H1 (cell line): Measurements from ENCODE around the gene CDHR2. TPM values are rescaled to one million over a fixed set of nuclear protein-coding genes. Genes with fewer than 3 reads are reported as not detected.

Experiments used
- CTCF ChIA-PET: fragments of 300-600 bp; sonication (Branson Sonifier 250); formaldehyde crosslinking; loops from one replicate; lab custom pipeline; 2021; ENCODE audit not compliant: partially characterized antibody; lab: Charles Lee
- POLR2A ChIA-PET: fragments of 300-600 bp; sonication (Branson Sonifier 250); formaldehyde crosslinking; loops from one replicate; lab custom pipeline; 2021; ENCODE audit warnings: inconsistent platforms; ENCODE audit not compliant: partially characterized antibody; lab: Charles Lee
- DNase-seq, 2 experiments: peaks; one replicate each; pipeline versions ENCODE4 v3.0.0 to v3.0.0-alpha.2; 2010 to 2022; ENCODE audit warnings: low spot score in 2 of 2, low read depth in 1 of 2, mixed read lengths in 1 of 2
- FAIRE-seq: peaks from 2 replicates; lab custom pipeline; 2011; peaks lifted over from hg19 to GRCh38; lab: Jason Lieb, UNC
- H2AFZ ChIP-seq: 2 replicates; pipeline ENCODE4 v1.8.1; 2012; ENCODE audit warnings: low read length, inconsistent platforms
- H2AK5ac ChIP-seq: 2 replicates; pipeline ENCODE4 v1.6.1; 2013; ENCODE audit warnings: low read depth, low read length
- H2BK120ac ChIP-seq: replicated peaks from 2 replicates; pipeline ENCODE3; 2013; ENCODE audit warnings: low read depth, low read length, inconsistent platforms
- H2BK12ac ChIP-seq: 2 replicates; pipeline ENCODE4 v1.6.1; 2013; ENCODE audit warnings: low read depth, low read length
- H2BK15ac ChIP-seq: 2 replicates; pipeline ENCODE4 v1.6.1; 2013; ENCODE audit warnings: low read length
- H2BK20ac ChIP-seq: 2 replicates; pipeline ENCODE4 v1.6.1; 2013; ENCODE audit warnings: low read length
- H2BK5ac ChIP-seq: 2 replicates; pipeline ENCODE4 v1.6.1; 2013; ENCODE audit warnings: low read depth, low read length
- H3K14ac ChIP-seq: 2 replicates; pipeline ENCODE4 v1.6.1; 2013; ENCODE audit warnings: inconsistent platforms; ENCODE audit not compliant: insufficient read length
- H3K18ac ChIP-seq: 2 replicates; pipeline ENCODE4 v1.6.1; 2013; ENCODE audit warnings: low read length; ENCODE audit errors: extremely low read depth
- H3K23ac ChIP-seq: 2 replicates; pipeline ENCODE4 v1.6.1; 2013; ENCODE audit warnings: inconsistent platforms; ENCODE audit not compliant: insufficient read length
- H3K23me2 ChIP-seq: 2 replicates; pipeline ENCODE4 v1.6.1; 2013; ENCODE audit warnings: low read depth, low read length
- H3K27ac ChIP-seq: 2 replicates; pipeline ENCODE4 v1.6.1; 2011; ENCODE audit warnings: low read depth, low read length, inconsistent platforms
- H3K27me3 ChIP-seq, 4 experiments: replicated peaks in 1 of 4; 1 replicate in 1 of 4; 2 replicates in 3 of 4; pipeline versions ENCODE4 v1.6.1 to v1.8.1; 2011 to 2013; ENCODE audit warnings: low read length in 3 of 4, mild to moderate bottlenecking in 3 of 4, inconsistent platforms in 2 of 4, mixed read lengths in 2 of 4, moderate library complexity in 1 of 4; ENCODE audit not compliant: control insufficient read depth in 3 of 4, insufficient read depth in 3 of 4; ENCODE audit errors: extremely low read depth in 1 of 4
- H3K36me3 ChIP-seq, 4 experiments: 2 replicates each; pipeline versions ENCODE4 v1.6.1 to v1.8.1; 2011 to 2013; ENCODE audit warnings: mild to moderate bottlenecking in 4 of 4, low read length in 3 of 4, moderate library complexity in 2 of 4, control low read depth in 1 of 4, inconsistent platforms in 1 of 4; ENCODE audit not compliant: insufficient read depth in 4 of 4, control insufficient read depth in 2 of 4
- H3K4ac ChIP-seq: replicated peaks from 2 replicates; pipeline ENCODE3; 2013; ENCODE audit warnings: low read length, low read depth, mixed read lengths, inconsistent platforms; ENCODE audit not compliant: insufficient read length
- H3K4me1 ChIP-seq, 4 experiments: replicated peaks in 1 of 4; 1 replicate in 1 of 4; 2 replicates in 3 of 4; pipeline versions ENCODE4 v1.6.1 to v1.8.1; 2011 to 2013; ENCODE audit warnings: low read length in 3 of 4, inconsistent platforms in 2 of 4, mixed read lengths in 1 of 4; ENCODE audit not compliant: insufficient read depth in 4 of 4, control insufficient read depth in 3 of 4
- H3K4me2 ChIP-seq, 2 experiments: 2 replicates each; pipeline versions ENCODE4 v1.6.1 to v1.8.1; 2011 to 2013; ENCODE audit warnings: low read depth in 2 of 2, low read length in 2 of 2, control low read depth in 1 of 2, inconsistent platforms in 1 of 2, mild to moderate bottlenecking in 1 of 2; ENCODE audit not compliant: insufficient read depth in 1 of 2
- H3K4me3 ChIP-seq, 4 experiments: fragments of 200-600, 300-600 bp in 1 of 4; sonication (generic), shearing (Covaris generic), sonication (Bioruptor Twin) in 1 of 4; 2 replicates each; pipeline versions ENCODE4 v1.5.1 to v1.8.1; 2011 to 2016; ENCODE audit warnings: low read length in 4 of 4, low read depth in 3 of 4, control low read depth in 2 of 4, inconsistent platforms in 2 of 4, mild to moderate bottlenecking in 2 of 4, mixed read lengths in 1 of 4, moderate library complexity in 1 of 4; ENCODE audit not compliant: insufficient read depth in 2 of 4; ENCODE audit errors: extremely low read depth in 1 of 4
- H3K56ac ChIP-seq: replicated peaks from 2 replicates; pipeline ENCODE3; 2013; ENCODE audit warnings: low read depth, mild to moderate bottlenecking, mixed read lengths, low read length, inconsistent platforms; ENCODE audit not compliant: insufficient read length
- H3K79me1 ChIP-seq: 2 replicates; pipeline ENCODE4 v1.6.1; 2013; ENCODE audit warnings: low read depth, low read length, control low read depth
- H3K79me2 ChIP-seq, 2 experiments: 2 replicates each; pipeline versions ENCODE4 v1.6.1 to v1.8.1; 2012 to 2013; ENCODE audit warnings: low read length in 2 of 2, mild to moderate bottlenecking in 2 of 2, inconsistent platforms in 1 of 2; ENCODE audit not compliant: insufficient read depth in 2 of 2, control insufficient read depth in 1 of 2
- H3K9ac ChIP-seq, 4 experiments: replicated peaks in 1 of 4; 1 replicate in 1 of 4; 2 replicates in 3 of 4; pipeline versions ENCODE4 v1.6.1 to v1.8.1; 2011 to 2013; ENCODE audit warnings: low read depth in 3 of 4, low read length in 3 of 4, control low read depth in 2 of 4, mild to moderate bottlenecking in 2 of 4, moderate library complexity in 2 of 4, inconsistent platforms in 1 of 4; ENCODE audit errors: extremely low read depth in 1 of 4
- H3K9me3 ChIP-seq, 2 experiments: 2 replicates each; pipeline versions ENCODE4 v1.6.1 to v1.8.1; 2012 to 2013; ENCODE audit warnings: mild to moderate bottlenecking in 2 of 2, moderate library complexity in 2 of 2, control low read depth in 1 of 2, inconsistent platforms in 1 of 2, low read depth in 1 of 2, low read length in 1 of 2, mixed read lengths in 1 of 2; ENCODE audit not compliant: insufficient read depth in 2 of 2
- H4K20me1 ChIP-seq, 2 experiments: replicated peaks in 1 of 2; 2 replicates each; pipeline versions ENCODE3 to v1.8.1; 2011 to 2013; ENCODE audit warnings: inconsistent platforms in 2 of 2, low read length in 2 of 2, mild to moderate bottlenecking in 1 of 2; ENCODE audit not compliant: insufficient read depth in 2 of 2, control insufficient read depth in 1 of 2
- H4K5ac ChIP-seq: 2 replicates; pipeline ENCODE4 v1.6.1; 2013; ENCODE audit warnings: low read length, low read depth, mixed read lengths, inconsistent platforms; ENCODE audit not compliant: insufficient read length
- H4K8ac ChIP-seq: 2 replicates; pipeline ENCODE4 v1.8.0; 2013; ENCODE audit warnings: mild to moderate bottlenecking, moderate library complexity, low read length, inconsistent platforms; ENCODE audit not compliant: insufficient read depth; ENCODE audit errors: extremely low read depth
- H4K91ac ChIP-seq: replicated peaks from 2 replicates; pipeline ENCODE3; 2013; ENCODE audit warnings: low read length, mixed read lengths, inconsistent platforms; ENCODE audit not compliant: insufficient read length
- BACH1 ChIP-seq: IDR thresholded peaks from 2 replicates; pipeline ENCODE4 v1.6.1; 2012; ENCODE audit warnings: low read length, improper control_type of control experiment
- CBX5 ChIP-seq: fragments of 300-800, 300-1000 bp; sonication (generic); IDR thresholded peaks from 2 replicates; pipeline ENCODE4 v1.7.1; 2016; ENCODE audit warnings: antibody characterized with exemption, low read length, low read depth
- CHD2 ChIP-seq: IDR thresholded peaks from 2 replicates; pipeline ENCODE4 v1.6.1; 2012; ENCODE audit warnings: low read length, improper control_type of control experiment
- CREB1 ChIP-seq: IDR thresholded peaks from 2 replicates; pipeline ENCODE4 v1.6.1; 2012; ENCODE audit warnings: inconsistent platforms
- CTBP2 ChIP-seq: IDR thresholded peaks from 2 replicates; pipeline ENCODE4 v1.7.0; 2011; ENCODE audit warnings: borderline replicate concordance, mild to moderate bottlenecking, moderate library complexity, mixed read lengths, low read length; ENCODE audit not compliant: insufficient read depth, insufficient read length
- EZH2 ChIP-seq: fragments of 200-600 bp; sonication (generic); IDR thresholded peaks from 2 replicates; pipeline ENCODE4 v1.7.1; 2012; ENCODE audit warnings: low read depth, mild to moderate bottlenecking, moderate library complexity, low read length, inconsistent platforms; ENCODE audit not compliant: severe bottlenecking
- FOSL1 ChIP-seq: IDR thresholded peaks from 2 replicates; pipeline ENCODE4 v1.6.1; 2011; ENCODE audit warnings: mild to moderate bottlenecking, low read depth, low read length, moderate library complexity; ENCODE audit not compliant: insufficient read depth
- MAFK ChIP-seq: IDR thresholded peaks from 2 replicates; pipeline ENCODE4 v1.6.1; 2012; ENCODE audit warnings: low read depth, mild to moderate bottlenecking, improper control_type of control experiment, low read length
- NRF1 ChIP-seq: IDR thresholded peaks from 2 replicates; pipeline ENCODE4 v1.6.1; 2011; ENCODE audit warnings: mild to moderate bottlenecking, low read depth, low read length, improper control_type of control experiment
- RAD21 ChIP-seq, 2 experiments: IDR thresholded peaks in 1 of 2; conservative IDR thresholded peaks in 1 of 2; 2 replicates each; pipeline ENCODE4 v1.6.1; 2011; ENCODE audit warnings: low read depth in 2 of 2, low read length in 2 of 2, improper control_type of control experiment in 1 of 2, inconsistent platforms in 1 of 2, mild to moderate bottlenecking in 1 of 2, moderate library complexity in 1 of 2
- RFX5 ChIP-seq: IDR thresholded peaks from 2 replicates; pipeline ENCODE4 v1.6.1; 2011; ENCODE audit warnings: low read depth, low read length, improper control_type of control experiment, borderline replicate concordance
- SAP30 ChIP-seq: fragments of 300-600 bp; sonication (generic); IDR thresholded peaks from 2 replicates; pipeline ENCODE4 v1.7.1; 2012; ENCODE audit warnings: low read length, moderate library complexity, mild to moderate bottlenecking, inconsistent platforms; ENCODE audit not compliant: insufficient read depth, insufficient replicate concordance
- SIN3A ChIP-seq, 2 experiments: IDR thresholded peaks in 1 of 2; conservative IDR thresholded peaks in 1 of 2; 2 replicates each; pipeline ENCODE4 v1.6.1; 2011 to 2012; ENCODE audit warnings: low read length in 2 of 2, improper control_type of control experiment in 1 of 2, low read depth in 1 of 2, mild to moderate bottlenecking in 1 of 2
- SP2 ChIP-seq: IDR thresholded peaks from 2 replicates; pipeline ENCODE4 v1.6.1; 2012; ENCODE audit warnings: mild to moderate bottlenecking, low read length, inconsistent platforms
- WGBS, 2 experiments: shearing (Covaris generic) in 1 of 2; methylation state at CpG; one replicate each; pipeline versions ENCODE4 v1.1.6 to v1.1.7; 2013 to 2015; ENCODE audit warnings: low lambda C conversion rate in 2 of 2, mixed read lengths in 2 of 2, inconsistent platforms in 1 of 2, low coverage in 1 of 2, missing lambda C conversion rate in 1 of 2; ENCODE audit not compliant: insufficient replicate concordance in 2 of 2, insufficient coverage in 1 of 2, insufficient read length in 1 of 2; ENCODE audit errors: extremely low coverage in 1 of 2, missing lambda C conversion rate in 1 of 2; 5-methylcytosine and 5-hydroxymethylcytosine counted together
- polyA plus RNA-seq, 7 experiments: library from polyadenylated mRNA; depleted of rRNA in 3 of 7; stranded (reverse) in 5 of 7; unstranded in 2 of 7; fragments of >200 nt in 5 of 7; fragments of 200-250 nt in 2 of 7; gene quantifications; 1 replicate in 5 of 7; 2 replicates in 1 of 7; 4 replicates in 1 of 7; pipeline versions ENCODE4 v1.2.1 to v1.2.3, GENCODE V29; 2011 to 2013; ENCODE audit warnings: missing spikeins in 2 of 7, mixed read lengths in 2 of 7
- total RNA-seq: library from RNA; stranded (reverse); fragmentation: NEBNext Ultra II Directional; extraction: Animal tissue kit (Norgen Biotek cat#: 25700); gene quantifications from 2 replicates; pipeline ENCODE4 v1.2.1, GENCODE V29; 2021

Gene CDHR2
- total and polyA plus RNA-seq, 2 of the 8 experiments (the other 6 are each of a cell fraction or from before 2014, with no cell fraction given), result 0.02 to 0.43 TPM

DNA sequence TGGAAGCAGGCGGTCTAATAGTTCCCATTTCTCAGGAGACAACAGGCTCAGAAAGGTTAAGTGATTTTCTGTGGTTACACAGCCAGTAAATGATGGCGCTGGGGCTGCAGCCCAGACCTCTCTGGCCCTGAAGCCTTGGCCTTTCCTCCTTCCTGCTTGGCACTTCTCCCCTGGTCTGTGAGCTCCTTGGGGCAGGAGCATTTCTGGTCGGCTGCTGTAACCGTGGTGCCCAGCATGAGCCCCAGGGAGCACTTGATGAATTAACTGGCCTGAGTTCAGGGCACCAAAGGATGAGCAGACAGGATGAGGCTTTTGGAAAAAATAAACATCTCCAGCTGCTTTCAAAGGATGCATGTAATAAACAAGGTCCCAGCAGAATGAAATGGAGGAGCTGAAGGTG lies 30.2 kb downstream of the CDHR2 start:
- Histone ChIP-seq H3K9me3 (peaks cover 0 to 3% of the 10 kb centered on the region in 2 experiments; a peak in 2 of 4 replicates), H3K4me3 (no peak overlapping the region), H3K4ac (no peak overlapping the region), H3K56ac (no peak overlapping the region), H3K79me2 (no peaks in the 10 kb centered on the region), H4K20me1 (no peaks in the 10 kb centered on the region), H4K8ac (no peak overlapping the region; the same call in 1 of the 2 replicates), H3K27me3 (no peaks in the 10 kb centered on the region; a peak in 1 of 7 replicates), H3K18ac (no peak overlapping the region), H3K23ac (no peak overlapping the region), H3K14ac (no peak overlapping the region), H2AFZ (no peak overlapping the region), H2BK12ac (no peak overlapping the region), H3K9ac (no peak overlapping the region), H4K5ac (no peak overlapping the region), H2AK5ac (no peak overlapping the region), H2BK120ac (no peak overlapping the region), H2BK20ac (no peak overlapping the region), H3K79me1 (no peaks in the 10 kb centered on the region), H3K23me2 (no peaks in the 10 kb centered on the region), H3K36me3 (no peaks in the 10 kb centered on the region), H3K4me2 (no peak overlapping the region), H2BK5ac (no peak overlapping the region), H2BK15ac (no peak overlapping the region), H3K4me1 (peaks cover 0 to 2% (median under 1%) of the 10 kb centered on the region in 4 experiments; a peak in 1 of 7 replicates), H4K91ac (no peak overlapping the region), H3K27ac (no peak overlapping the region)
- FAIRE-seq (no peak), DNase-seq (no peak)
- ChIA-PET POLR2A (interaction anchor here (1.7 kb wide), 1 partner anchor 42 kb away, joined by 4 read pairs; the partner anchor contains the start of gene RNF44), CTCF (interaction anchor here (0.8 to 4.2 kb wide), 23 partner anchors 8 to 87 kb away, joined by 3 to 27 read pairs (median 7); partner anchors contain the start of genes CDHR2 and RNF44)
- 88% methylated on average over 4 of the region's 4 CpGs; no CpG with 5 or more reads in 1 of the 2 experiments for WGBS, 2 experiments
- TF ChIP-seq MAFK, result no peak
- no peak for TF ChIP-seq RFX5
- TF ChIP-seq SAP30, result no peak
- TF ChIP-seq SIN3A (conservative IDR thresholded peaks at IDR 0.05 in 1 of 2, IDR thresholded peaks at IDR 0.05 in 1 of 2; ENCODE audit: low read depth in 1 of 2, low read length in 2 of 2), result no peak
- no peak for TF ChIP-seq FOSL1
- no peak for TF ChIP-seq SP2
- no peak for TF ChIP-seq CTBP2
- TF ChIP-seq BACH1, result no peak
- no peak for TF ChIP-seq NRF1
- no peak for TF ChIP-seq CHD2
- TF ChIP-seq RAD21 (IDR thresholded peaks at IDR 0.05 in 1 of 2, conservative IDR thresholded peaks at IDR 0.05 in 1 of 2; ENCODE audit: low read depth in 2 of 2, low read length in 2 of 2), result no peak
- no peak for TF ChIP-seq CBX5
- no peak for TF ChIP-seq EZH2
- TF ChIP-seq CREB1, result no peak
